Endodermal cell (in vitro differentiated cells): Measurements from ENCODE around the gene PCP2. TPM values are rescaled to one million over a fixed set of nuclear protein-coding genes. Genes with fewer than 3 reads are reported as not detected.

Experiments used
- DNase-seq: peaks from one replicate; pipeline ENCODE4 v3.0.0-alpha.2; 2017
- H3K27ac ChIP-seq: 2 replicates; pipeline ENCODE4 v1.5.1; 2013; ENCODE audit warnings: mild to moderate bottlenecking, low read depth, low read length, moderate library complexity
- H3K27me3 ChIP-seq: 2 replicates; pipeline ENCODE4 v1.6.1; 2013; ENCODE audit warnings: mild to moderate bottlenecking, low read length, moderate library complexity; ENCODE audit not compliant: insufficient read depth, control insufficient read depth, poor library complexity, severe bottlenecking
- H3K36me3 ChIP-seq: 2 replicates; pipeline ENCODE4 v1.7.0; 2013; ENCODE audit warnings: mild to moderate bottlenecking, low read length, moderate library complexity; ENCODE audit not compliant: control insufficient read depth, insufficient read depth
- H3K4me1 ChIP-seq: one replicate; pipeline ENCODE4 v1.7.0; 2013; ENCODE audit warnings: low read length; ENCODE audit not compliant: control insufficient read depth, insufficient read depth
- H3K4me3 ChIP-seq: 2 replicates; pipeline ENCODE4 v1.5.1; 2013; ENCODE audit warnings: mild to moderate bottlenecking, low read length, moderate library complexity
- H3K9ac ChIP-seq: 2 replicates; pipeline ENCODE4 v1.6.1; 2013; ENCODE audit warnings: mild to moderate bottlenecking, low read length, moderate library complexity; ENCODE audit not compliant: poor library complexity, severe bottlenecking; ENCODE audit errors: extremely low read depth
- H3K9me3 ChIP-seq: 2 replicates; pipeline ENCODE4 v1.6.1; 2013; ENCODE audit warnings: mild to moderate bottlenecking, low read length, moderate library complexity; ENCODE audit not compliant: control insufficient read depth
- H3K27ac Mint-ChIP-seq: 2 replicates; pipeline ENCODE4 v1.8.0; 2020; ENCODE audit warnings: mixed read lengths
- H3K27me3 Mint-ChIP-seq: 2 replicates; pipeline ENCODE4 v1.8.0; 2021; ENCODE audit warnings: mild to moderate bottlenecking, mixed read lengths; ENCODE audit not compliant: insufficient read depth
- H3K36me3 Mint-ChIP-seq: 2 replicates; pipeline ENCODE4 v1.8.0; 2020; ENCODE audit warnings: low read depth, mixed read lengths
- H3K4me1 Mint-ChIP-seq: 2 replicates; pipeline ENCODE4 v1.8.0; 2020; ENCODE audit warnings: mixed read lengths
- H3K4me3 Mint-ChIP-seq: 2 replicates; pipeline ENCODE4 v1.8.0; 2020; ENCODE audit warnings: mild to moderate bottlenecking, moderate library complexity, mixed read lengths
- H3K9me3 Mint-ChIP-seq: 2 replicates; pipeline ENCODE4 v1.8.0; 2020; ENCODE audit warnings: mild to moderate bottlenecking, mixed read lengths
- WGBS, 2 experiments: methylation state at CpG; one replicate each; pipeline versions ENCODE4 v1.1.5 to v1.1.7; 2013; ENCODE audit warnings: missing lambda C conversion rate in 2 of 2, mixed read lengths in 1 of 2; ENCODE audit not compliant: insufficient coverage in 1 of 2, insufficient read length in 1 of 2; 5-methylcytosine and 5-hydroxymethylcytosine counted together
- total RNA-seq, 2 donors: library from RNA; stranded (reverse); fragmentation: NEBNext Ultra II Directional in 1 of 2; extraction: Animal tissue kit (Norgen Biotek cat#: 25700) in 1 of 2; gene quantifications; 2 replicates in 1 of 2; 3 replicates in 1 of 2; pipeline ENCODE4 v1.2.1, GENCODE V29; 2021
- TF ChIP-seq, protein P1 (sequence below): fragments of 200-600 bp; sonication (generic); conservative IDR thresholded peaks from 2 replicates; pipeline ENCODE4 v1.5.0; 2021; ENCODE audit warnings: antibody characterized with exemption, mild to moderate bottlenecking

PCP2 gene
- total RNA-seq, 2 donors from 2014 or later: 0.55 TPM; not detected in 1

DNA sequence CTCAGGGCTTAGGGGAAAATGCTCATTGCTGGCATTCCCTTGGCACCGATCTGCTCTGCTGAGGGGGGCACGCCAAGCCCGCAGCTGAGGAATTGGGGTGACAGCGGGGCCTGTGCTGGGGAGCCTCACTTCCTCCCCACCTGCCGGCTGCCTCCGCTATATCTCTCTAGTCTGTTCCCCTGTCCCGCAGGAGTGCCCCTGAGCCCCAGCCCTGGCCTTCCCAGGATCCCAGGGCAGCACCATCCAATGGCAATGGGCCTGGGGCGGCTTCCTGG lies 12.8 kb upstream of the PCP2 start:
- no peaks in the 10 kb centered on the region for H3K4me1 ChIP-seq
- H3K9me3 ChIP-seq: no peaks in the 10 kb centered on the region
- H3K9me3 Mint-ChIP-seq: peaks cover 2% of the 10 kb centered on the region
- H3K36me3 Mint-ChIP-seq: peaks cover 30% of the 10 kb centered on the region
- no peak overlapping the region for H3K27ac ChIP-seq
- no peak overlapping the region for H3K4me3 Mint-ChIP-seq
- no peak overlapping the region for H3K27ac Mint-ChIP-seq
- H3K9ac ChIP-seq: no peak overlapping the region
- H3K4me3 ChIP-seq: no peak overlapping the region
- TF ChIP-seq, protein P1, sequence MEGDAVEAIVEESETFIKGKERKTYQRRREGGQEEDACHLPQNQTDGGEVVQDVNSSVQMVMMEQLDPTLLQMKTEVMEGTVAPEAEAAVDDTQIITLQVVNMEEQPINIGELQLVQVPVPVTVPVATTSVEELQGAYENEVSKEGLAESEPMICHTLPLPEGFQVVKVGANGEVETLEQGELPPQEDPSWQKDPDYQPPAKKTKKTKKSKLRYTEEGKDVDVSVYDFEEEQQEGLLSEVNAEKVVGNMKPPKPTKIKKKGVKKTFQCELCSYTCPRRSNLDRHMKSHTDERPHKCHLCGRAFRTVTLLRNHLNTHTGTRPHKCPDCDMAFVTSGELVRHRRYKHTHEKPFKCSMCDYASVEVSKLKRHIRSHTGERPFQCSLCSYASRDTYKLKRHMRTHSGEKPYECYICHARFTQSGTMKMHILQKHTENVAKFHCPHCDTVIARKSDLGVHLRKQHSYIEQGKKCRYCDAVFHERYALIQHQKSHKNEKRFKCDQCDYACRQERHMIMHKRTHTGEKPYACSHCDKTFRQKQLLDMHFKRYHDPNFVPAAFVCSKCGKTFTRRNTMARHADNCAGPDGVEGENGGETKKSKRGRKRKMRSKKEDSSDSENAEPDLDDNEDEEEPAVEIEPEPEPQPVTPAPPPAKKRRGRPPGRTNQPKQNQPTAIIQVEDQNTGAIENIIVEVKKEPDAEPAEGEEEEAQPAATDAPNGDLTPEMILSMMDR: no peak
- peaks cover 6% of the 10 kb centered on the region for H3K27me3 ChIP-seq
- 88% methylated on average over 4 to 8 of the region's 8 CpGs for WGBS, 2 experiments
- H3K4me1 Mint-ChIP-seq: peaks cover 8% of the 10 kb centered on the region
- DNase-seq: peak; percentile 49
- H3K27me3 Mint-ChIP-seq: peaks cover 13% of the 10 kb centered on the region
- peaks cover 7% of the 10 kb centered on the region for H3K36me3 ChIP-seq

DNA sequence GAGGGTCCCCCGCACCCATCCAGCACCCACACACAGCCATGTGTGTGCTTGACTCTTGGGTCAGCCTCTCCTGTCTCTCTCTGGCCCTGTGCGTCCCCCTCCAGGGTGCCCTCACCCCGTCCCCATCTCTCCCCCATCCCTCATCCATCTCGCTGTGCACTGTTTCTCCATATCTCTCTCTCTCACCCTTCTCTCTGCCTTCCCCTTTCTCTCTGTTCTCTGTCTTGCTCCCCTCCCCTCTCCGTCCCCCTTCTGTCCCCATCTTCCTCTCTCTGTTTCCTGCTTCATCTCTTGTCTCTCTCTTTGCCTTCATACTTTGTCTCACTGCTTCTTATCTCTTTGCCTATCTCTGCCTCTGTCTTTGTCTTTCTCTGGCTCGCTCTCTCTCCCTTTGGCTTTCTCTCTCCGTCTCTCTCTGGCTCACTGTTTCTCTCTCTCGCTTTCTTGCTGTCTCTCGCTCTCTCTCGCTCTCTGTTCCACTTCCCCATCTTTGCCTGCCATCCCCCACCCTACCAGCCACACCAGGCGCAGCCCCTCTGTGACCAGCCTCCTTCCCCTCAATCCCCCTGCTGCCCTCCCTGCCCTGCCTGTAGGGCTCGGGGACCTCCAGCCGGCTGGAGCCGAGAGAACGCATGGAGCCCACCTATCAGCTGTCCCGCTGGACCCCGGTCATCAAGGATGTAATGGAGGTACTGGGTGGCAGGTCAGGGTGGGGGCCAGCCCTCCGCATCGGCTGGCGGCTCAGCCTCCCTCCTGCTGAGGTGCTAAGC lies 12.3 kb upstream of the PCP2 start:
- no peak overlapping the region for H3K9ac ChIP-seq
- no peaks in the 10 kb centered on the region for H3K9me3 ChIP-seq
- 81 to 83% methylated on average over 11 to 20 of the region's 20 CpGs for WGBS, 2 experiments
- TF ChIP-seq, protein P1: no peak
- no peak overlapping the region for H3K4me3 ChIP-seq
- peak; percentile 64 for DNase-seq
- Mint-ChIP-seq H3K9me3 (peaks cover 2% of the 10 kb centered on the region), H3K27ac (peak overlapping the region; percentile 62), H3K27me3 (peaks cover 8% of the 10 kb centered on the region), H3K4me1 (peaks cover 8% of the 10 kb centered on the region), H3K4me3 (no peak overlapping the region), H3K36me3 (peaks cover 30% of the 10 kb centered on the region)
- no peaks in the 10 kb centered on the region for H3K4me1 ChIP-seq
- no peak overlapping the region for H3K27ac ChIP-seq
- peaks cover 7% of the 10 kb centered on the region for H3K36me3 ChIP-seq
- peaks cover 3% of the 10 kb centered on the region for H3K27me3 ChIP-seq

DNA sequence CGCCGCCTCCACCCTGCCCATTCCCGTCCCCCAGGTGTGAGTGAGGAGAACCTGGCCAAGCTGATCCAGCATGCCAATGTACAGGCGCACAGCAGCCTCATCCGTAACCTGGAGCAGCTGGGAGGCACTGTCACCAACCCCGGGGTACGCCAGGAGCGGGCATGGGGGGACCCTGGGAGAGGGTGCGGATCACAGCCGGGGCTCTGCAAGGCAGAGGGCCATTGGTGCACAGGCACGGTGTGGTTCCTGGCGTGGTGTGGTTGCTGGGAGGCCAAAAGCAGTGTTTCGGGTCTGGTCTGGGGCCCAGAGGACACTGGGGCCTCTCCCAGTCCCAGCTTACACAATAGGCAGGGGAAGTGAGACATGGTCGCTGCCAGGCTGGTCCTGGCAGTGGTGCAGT lies 11.6 kb upstream of the PCP2 start:
- H3K4me1 Mint-ChIP-seq: peaks cover 8% of the 10 kb centered on the region
- peaks cover 34% of the 10 kb centered on the region for H3K36me3 Mint-ChIP-seq
- TF ChIP-seq, protein P1: no peak
- Histone ChIP-seq H3K27me3 (no peaks in the 10 kb centered on the region), H3K9ac (no peak overlapping the region), H3K36me3 (peaks cover 9% of the 10 kb centered on the region), H3K4me3 (no peak overlapping the region), H3K27ac (no peak overlapping the region), H3K4me1 (no peaks in the 10 kb centered on the region), H3K9me3 (no peaks in the 10 kb centered on the region)
- 90 to 96% methylated on average over 10 to 14 of the region's 14 CpGs for WGBS, 2 experiments
- peaks cover 5% of the 10 kb centered on the region for H3K27me3 Mint-ChIP-seq
- H3K4me3 Mint-ChIP-seq: no peak overlapping the region
- H3K9me3 Mint-ChIP-seq: peaks cover 2% of the 10 kb centered on the region
- DNase-seq: no peak
- no peak overlapping the region for H3K27ac Mint-ChIP-seq
